NCI-H146 treated with DMSO at 0.1 percent for 48 hours (cell line): ENCODE measurements around the gene P2RY6.

Source experiments
- DNase-seq: peaks from one replicate; lab custom pipeline; 2025; ENCODE audit not compliant: unreplicated experiment; lab: John Stamatoyannopoulos, UW

The P2RY6 gene

GRCh38 chr11:73331138-73331916 lies 59.2 kb downstream of the P2RY6 start:
- no peak for DNase-seq

DNA sequence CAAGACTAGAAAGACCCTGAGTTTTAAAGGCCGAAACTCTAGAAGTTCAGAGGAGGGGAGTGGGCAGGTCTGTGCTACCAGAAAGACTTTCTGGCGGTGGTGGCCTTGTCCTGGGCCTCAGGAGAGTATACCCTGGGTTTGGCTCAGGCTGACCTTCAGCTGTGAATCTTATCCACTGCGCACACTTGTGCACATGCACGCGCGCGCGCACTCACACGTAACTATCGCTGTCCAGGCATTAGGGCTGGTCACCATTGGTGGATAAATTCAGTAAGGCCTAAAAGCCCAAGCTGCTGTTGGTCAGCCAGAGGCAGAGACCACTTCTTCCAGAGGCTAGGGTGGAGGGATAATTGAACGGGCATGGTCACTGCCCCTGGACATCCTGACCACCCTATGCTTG lies 61.0 kb downstream of the P2RY6 start:
- no peak for DNase-seq

- DNase-seq, result no peak
Observed at GRCh38 chr11:73333640-73334383, 61.7 kb downstream of the P2RY6 start.

- DNase-seq, result no peak
Observed at GRCh38 chr11:73334384-73335203, 62.5 kb downstream of the P2RY6 start.

DNA sequence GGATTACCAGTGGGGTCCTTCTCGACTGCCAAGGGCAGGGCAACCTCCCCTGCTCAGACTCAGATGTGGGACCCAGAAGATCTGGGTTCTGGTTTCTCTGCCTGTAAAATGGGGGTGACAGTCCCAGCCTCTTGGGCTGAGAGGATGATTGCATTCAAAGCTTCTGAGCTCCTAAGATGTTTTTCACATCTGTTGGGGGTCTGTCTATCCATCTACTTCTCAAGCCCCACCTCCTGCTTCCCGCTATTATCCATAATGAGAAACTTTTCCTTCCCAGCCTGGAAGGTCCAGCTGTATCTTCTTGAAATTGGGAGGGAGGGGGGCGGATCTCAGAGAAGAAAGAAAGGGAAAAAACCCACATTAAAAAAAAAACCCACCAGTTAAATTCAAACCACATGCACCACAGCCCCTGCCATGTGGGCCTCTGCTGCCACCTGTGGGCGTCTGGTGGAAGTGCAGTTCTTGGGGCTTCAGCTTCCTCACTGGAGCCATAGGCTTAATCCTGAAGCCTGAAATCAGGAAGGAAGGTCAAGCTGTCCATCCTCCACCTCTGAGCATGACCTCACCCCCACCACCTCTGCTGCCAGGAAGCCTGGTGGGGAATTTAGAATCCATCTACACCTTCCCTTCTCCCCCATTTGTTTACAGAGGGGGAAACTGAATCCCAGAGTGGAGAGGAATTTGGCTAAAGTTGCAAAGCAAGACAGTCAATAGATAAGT lies 63.2 kb downstream of the P2RY6 start:
- peak; percentile 27 for DNase-seq

- no peak for DNase-seq
Observed at GRCh38 chr11:73337846-73338245, 65.7 kb downstream of the P2RY6 start.

GRCh38 chr11:73338279-73338678 lies 66.1 kb downstream of the P2RY6 start:
- DNase-seq, result no peak

DNA sequence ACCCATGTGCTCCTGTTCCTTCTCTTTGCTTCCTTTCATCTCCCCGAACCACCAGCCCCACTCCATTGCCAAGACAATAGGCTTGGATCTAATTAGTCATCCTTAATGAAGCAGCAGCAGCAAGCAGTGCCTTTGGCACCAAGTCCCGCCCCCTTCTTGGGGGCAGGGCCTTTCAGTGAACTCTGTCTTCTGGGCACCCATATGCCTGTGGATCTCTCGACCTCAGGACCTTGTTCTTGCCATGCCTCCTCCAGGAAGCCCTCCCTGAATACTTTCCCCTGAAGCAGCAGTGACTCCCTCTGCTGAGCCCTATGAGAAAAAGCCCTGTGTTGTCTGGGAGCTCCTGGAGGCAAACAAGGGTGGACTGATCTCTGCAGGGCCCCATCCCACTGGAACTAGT lies 68.0 kb downstream of the P2RY6 start:
- no peak for DNase-seq

GRCh38 chr11:73342633-73343032 lies 70.5 kb downstream of the P2RY6 start:
- DNase-seq, result no peak

DNA sequence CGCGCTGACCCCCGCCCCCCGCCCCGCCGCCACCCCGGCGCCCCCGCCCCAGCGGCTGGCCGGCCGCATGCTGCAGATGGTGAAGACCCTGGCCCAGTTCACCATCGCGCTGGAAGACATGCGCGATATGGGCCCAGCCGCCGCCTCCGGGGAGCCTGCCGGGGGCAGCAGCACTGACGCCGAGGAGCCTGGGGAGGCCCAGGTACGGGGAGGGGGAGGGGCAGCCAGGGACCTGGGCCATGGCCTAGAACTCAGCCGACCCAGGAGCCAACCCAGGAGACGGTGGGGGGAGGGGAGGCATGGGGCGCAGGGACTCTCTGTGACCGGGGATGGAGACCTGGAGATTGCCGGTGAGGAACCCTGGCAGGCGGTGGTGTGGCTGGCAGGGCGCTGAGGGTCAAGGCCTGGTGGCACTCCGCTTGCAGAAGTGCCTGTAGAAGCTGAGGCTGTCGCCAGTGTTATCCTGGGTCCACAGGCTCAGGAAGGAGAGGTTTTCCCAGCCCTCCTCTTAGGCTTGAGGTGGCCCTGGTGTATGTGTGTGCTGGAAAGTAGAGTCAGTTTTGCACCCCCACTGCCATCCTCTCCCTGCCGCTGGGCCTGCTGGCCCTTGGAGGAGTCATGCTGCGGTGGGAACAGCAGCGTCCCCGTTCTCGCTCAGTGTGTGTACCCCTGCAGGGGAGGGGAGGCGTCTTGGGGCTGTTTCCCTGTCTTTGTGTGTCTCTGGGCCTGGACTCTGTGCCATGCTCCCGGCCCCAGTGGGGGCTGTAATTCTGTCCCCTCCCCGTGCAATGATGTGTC lies 71.1 kb downstream of the P2RY6 start:
- DNase-seq, result no peak

GRCh38 chr11:73344191-73344607 lies 72.1 kb downstream of the P2RY6 start:
- no peak for DNase-seq

GRCh38 chr11:73345481-73346160 lies 73.5 kb downstream of the P2RY6 start:
- no peak for DNase-seq

DNA sequence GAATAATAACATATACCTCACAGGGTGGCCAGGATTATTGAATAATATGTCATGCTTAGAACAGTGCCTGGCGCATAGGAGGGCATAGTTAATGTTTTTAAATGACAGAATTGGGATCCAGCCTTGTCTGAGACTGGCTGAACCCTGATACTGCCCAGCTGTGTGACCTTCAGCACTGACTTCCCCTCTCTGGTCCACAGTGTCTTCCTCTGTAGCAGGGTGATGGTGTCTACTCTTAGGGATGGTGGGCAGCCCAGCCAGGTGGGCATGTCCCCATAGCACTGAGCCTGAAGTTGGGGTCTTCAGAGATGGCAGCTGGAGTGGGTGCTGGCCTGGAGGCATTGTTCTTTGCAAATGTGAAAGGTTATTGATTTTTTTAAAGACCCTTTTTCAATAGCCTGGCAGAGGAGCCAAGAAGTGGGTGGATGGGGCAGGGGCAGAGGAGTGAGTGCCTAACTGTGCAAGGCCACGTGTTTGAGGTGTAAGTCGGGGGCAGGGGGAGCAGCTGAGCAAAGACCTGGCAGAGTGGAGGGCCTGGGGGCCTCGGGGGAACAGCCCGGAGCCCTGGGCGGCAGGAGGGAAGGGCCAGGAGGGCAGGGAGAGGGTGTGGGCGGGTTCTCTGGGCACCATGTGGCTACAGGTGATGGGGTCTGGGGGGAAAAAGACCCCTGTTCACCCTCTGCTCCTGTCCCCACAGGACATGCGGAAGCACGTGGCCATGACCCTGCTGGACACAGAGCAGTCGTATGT lies 74.2 kb downstream of the P2RY6 start:
- no peak for DNase-seq

DNA sequence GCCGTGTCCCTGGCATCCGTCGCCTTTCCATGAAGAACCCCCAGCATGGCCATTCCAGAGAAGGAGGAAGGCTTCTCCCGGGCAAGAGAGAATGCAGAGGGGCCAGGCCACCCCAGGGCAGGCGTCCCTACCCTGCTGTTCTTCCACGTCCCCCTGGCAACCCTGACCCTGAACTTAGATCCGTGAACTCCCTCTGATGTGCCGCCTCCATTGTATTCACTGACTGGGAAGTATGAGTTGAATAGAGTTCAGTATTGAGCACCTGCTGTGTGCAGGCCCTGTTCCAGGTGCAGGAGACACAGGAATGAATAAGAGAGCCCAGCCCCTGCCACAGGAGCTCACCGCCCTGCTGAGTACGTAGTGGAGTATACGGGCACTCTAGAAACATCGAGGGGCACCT lies 74.9 kb downstream of the P2RY6 start:
- DNase-seq, result peak; percentile 70
